GM21737 (cell line): ENCODE data around the gene NR1D2.
A peak's percentile ranks its signal among the peaks of the same experiment; 100 is the strongest.

Experiments
- ATAC-seq: cut with Tn5 transposase; IDR thresholded peaks from one replicate; pipeline ENCODE4 v1.9.1; 2021; ENCODE audit warnings: mild to moderate bottlenecking, moderate library complexity; ENCODE audit not compliant: unreplicated experiment

Gene NR1D2

GRCh38 chr3:23928524-23928923 lies 16.6 kb upstream of the NR1D2 start:
- ATAC-seq, result no peak

GRCh38 chr3:23931597-23931996 lies 13.5 kb upstream of the NR1D2 start:
- ATAC-seq, result no peak

GRCh38 chr3:23932571-23932970 lies 12.5 kb upstream of the NR1D2 start:
- ATAC-seq, result no peak

- no peak for ATAC-seq
Observed at GRCh38 chr3:23934253-23934652, 10.8 kb upstream of the NR1D2 start.

- no peak for ATAC-seq
Observed at GRCh38 chr3:23937296-23937695, 7.8 kb upstream of the NR1D2 start.

GRCh38 chr3:23938688-23939087 lies 6.4 kb upstream of the NR1D2 start:
- ATAC-seq, result no peak

GRCh38 chr3:23940775-23941174 lies 4.3 kb upstream of the NR1D2 start:
- no peak for ATAC-seq

GRCh38 chr3:23941440-23941839 lies 3.6 kb upstream of the NR1D2 start:
- no peak for ATAC-seq

GRCh38 chr3:23942546-23942945 lies 2.5 kb upstream of the NR1D2 start:
- ATAC-seq, result no peak

GRCh38 chr3:23944007-23944783 lies 891 bp upstream of the NR1D2 start:
- no peak for ATAC-seq

- no peak for ATAC-seq
Observed at GRCh38 chr3:23945663-23945912, 502 bp downstream of the NR1D2 start.

- peak; percentile 70 for ATAC-seq
Observed at GRCh38 chr3:23945913-23946687, 1.0 kb downstream of the NR1D2 start.

GRCh38 chr3:23948761-23949160 lies 3.7 kb downstream of the NR1D2 start:
- no peak for ATAC-seq

GRCh38 chr3:23949784-23950183 lies 4.7 kb downstream of the NR1D2 start:
- ATAC-seq, result peak; percentile 18

- peak; percentile 28 for ATAC-seq
Observed at GRCh38 chr3:23950293-23950692, 5.2 kb downstream of the NR1D2 start.

- ATAC-seq, result peak; percentile 44
Observed at GRCh38 chr3:23952646-23953045, 7.6 kb downstream of the NR1D2 start.

- ATAC-seq, result no peak
Observed at GRCh38 chr3:23953523-23953922, 8.4 kb downstream of the NR1D2 start.

- ATAC-seq, result no peak
Observed at GRCh38 chr3:23954144-23954543, 9.1 kb downstream of the NR1D2 start.

- ATAC-seq, result no peak
Observed at GRCh38 chr3:23956701-23957100, 11.6 kb downstream of the NR1D2 start.

- ATAC-seq, result no peak
Observed at GRCh38 chr3:23959135-23959900, 14.2 kb downstream of the NR1D2 start.

- ATAC-seq, result no peak
Observed at GRCh38 chr3:23960649-23961048, 15.6 kb downstream of the NR1D2 start.

- no peak for ATAC-seq
Observed at GRCh38 chr3:23961066-23961465, 16.0 kb downstream of the NR1D2 start.
